Measurements from ENCODE around the gene ITGA5. TPM values are rescaled to one million over a fixed set of nuclear protein-coding genes. Genes with fewer than 3 reads are reported as not detected.

The ITGA5 gene
- total RNA-seq, 2 donors from 2014 or later, result 80.5 to 144 TPM

DNA sequence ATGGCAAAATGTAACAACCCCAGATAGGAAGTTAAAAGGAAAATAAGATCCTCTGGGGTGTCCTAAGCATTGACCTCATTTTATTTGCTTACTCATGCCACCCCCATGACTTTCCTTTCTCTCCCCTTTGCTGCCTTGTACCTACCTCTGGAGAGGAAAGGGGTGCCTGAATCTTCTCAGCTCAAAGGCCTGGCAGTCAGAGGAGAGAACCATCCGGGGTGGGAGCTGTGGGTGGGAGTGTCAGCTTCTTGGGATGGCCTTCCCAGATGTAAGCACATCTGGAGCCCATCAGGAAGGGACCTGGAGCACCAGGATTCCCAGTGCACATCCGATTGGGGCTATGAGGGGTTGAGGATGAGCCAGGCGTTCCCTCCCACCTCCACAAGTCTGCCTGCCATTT is 5.2 kb upstream of the ITGA5 start:
- TF ChIP-seq CTCF (IDR thresholded peaks at IDR 0.05), result no peak
- H3K9me3 ChIP-seq, result no peaks in the 10 kb centered on the region
- no peak for DNase-seq (ENCODE audit: low spot score)
- H3K27ac ChIP-seq, result peak overlapping the region in 1 of 2 donors; percentile 2
- no peak overlapping the region for H3K4me3 ChIP-seq
- peaks cover 0 to 95% of the 10 kb centered on the region in 2 donors for H3K4me1 ChIP-seq
- no peaks in the 10 kb centered on the region for H3K36me3 ChIP-seq
- H3K27me3 ChIP-seq, result no peaks in the 10 kb centered on the region

DNA sequence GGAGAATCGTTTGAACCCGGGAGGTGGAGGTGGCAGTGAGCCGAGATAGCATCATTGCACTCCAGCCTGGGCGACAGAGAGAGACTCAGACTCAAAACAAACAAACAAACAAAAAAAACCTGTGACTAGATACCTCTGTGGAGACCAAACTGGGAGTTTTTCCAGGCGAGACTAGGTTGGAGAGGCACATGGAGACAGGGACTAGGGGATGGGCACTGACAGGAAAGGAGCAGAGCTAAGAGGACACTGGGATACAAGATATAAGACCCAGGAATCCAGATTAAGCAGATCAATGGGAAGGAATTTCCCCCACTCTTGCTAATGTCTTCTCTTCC is 4.7 kb upstream of the ITGA5 start:
- H3K27me3 ChIP-seq, result no peaks in the 10 kb centered on the region
- H3K27ac ChIP-seq, result peak overlapping the region; percentile 2 to 8
- H3K4me3 ChIP-seq, result no peak overlapping the region
- H3K9me3 ChIP-seq, result no peaks in the 10 kb centered on the region
- no peak for DNase-seq (ENCODE audit: low spot score)
- no peak for TF ChIP-seq CTCF (IDR thresholded peaks at IDR 0.05)
- H3K4me1 ChIP-seq, result peaks cover 0 to 90% of the 10 kb centered on the region in 2 donors
- no peaks in the 10 kb centered on the region for H3K36me3 ChIP-seq

- Histone ChIP-seq H3K27ac (peak overlapping the region; percentile 95 to 98), H3K4me3 (no peak overlapping the region), H3K27me3 (no peaks in the 10 kb centered on the region), H3K36me3 (no peaks in the 10 kb centered on the region), H3K9me3 (no peaks in the 10 kb centered on the region), H3K4me1 (peaks cover 0 to 82% of the 10 kb centered on the region in 2 donors)
- no peak for TF ChIP-seq CTCF (IDR thresholded peaks at IDR 0.05)
- no peak for DNase-seq (ENCODE audit: low spot score)
These were observed 2.8 kb upstream of the ITGA5 start for GRCh38 chr12:54421879-54422250.

- Histone ChIP-seq H3K36me3 (no peaks in the 10 kb centered on the region), H3K27me3 (no peaks in the 10 kb centered on the region), H3K4me1 (peaks cover 0 to 82% of the 10 kb centered on the region in 2 donors), H3K4me3 (no peak overlapping the region), H3K9me3 (no peaks in the 10 kb centered on the region), H3K27ac (peak overlapping the region; percentile 95 to 98)
- TF ChIP-seq CTCF (IDR thresholded peaks at IDR 0.05), result no peak
- DNase-seq (ENCODE audit: low spot score), result peak; percentile 86
These were observed 2.3 kb upstream of the ITGA5 start for GRCh38 chr12:54421175-54421878.

- H3K36me3 ChIP-seq, result no peaks in the 10 kb centered on the region
- no peaks in the 10 kb centered on the region for H3K27me3 ChIP-seq
- TF ChIP-seq CTCF (IDR thresholded peaks at IDR 0.05), result no peak
- DNase-seq (ENCODE audit: low spot score), result peak; percentile 66
- peaks cover 0 to 83% of the 10 kb centered on the region in 2 donors for H3K4me1 ChIP-seq
- peak overlapping the region; percentile 97 to 99 for H3K4me3 ChIP-seq
- no peaks in the 10 kb centered on the region for H3K9me3 ChIP-seq
- peak overlapping the region; percentile 95 to 98 for H3K27ac ChIP-seq
These were observed 1.7 kb upstream of the ITGA5 start for GRCh38 chr12:54420766-54421144.

Measured in right atrium auricular region (tissue), 2 donors.